ENCODE measurements around the gene KIRREL3.
A peak's percentile ranks its signal among the peaks of the same experiment; 100 is the strongest.

The KIRREL3 gene

GRCh38 chr11:127000291-127000968, at the start of gene KIRREL3:
TSS of gene KIRREL3 (minus strand) at chr11:127000770.
- peak; percentile 72 for DNase-seq (ENCODE audit: low spot score)

- DNase-seq (ENCODE audit: low spot score), result no peak
These were observed 49.6 kb upstream of the KIRREL3 start for GRCh38 chr11:127050186-127050585.

- no peak for DNase-seq (ENCODE audit: low spot score)
These were observed 48.9 kb upstream of the KIRREL3 start for GRCh38 chr11:127049486-127049885.

GRCh38 chr11:127044535-127044934, 44.0 kb upstream of the KIRREL3 start:
- DNase-seq (ENCODE audit: low spot score), result no peak

GRCh38 chr11:127042445-127042844, 41.9 kb upstream of the KIRREL3 start:
- peak; percentile 87 for DNase-seq (ENCODE audit: low spot score)

- DNase-seq (ENCODE audit: low spot score), result peak; percentile 40
These were observed 39.0 kb upstream of the KIRREL3 start for GRCh38 chr11:127039591-127039990.

GRCh38 chr11:127037596-127037995, 37.0 kb upstream of the KIRREL3 start:
- DNase-seq (ENCODE audit: low spot score), result no peak

GRCh38 chr11:127037001-127037400, 36.4 kb upstream of the KIRREL3 start:
- no peak for DNase-seq (ENCODE audit: low spot score)

GRCh38 chr11:127035824-127036223, 35.3 kb upstream of the KIRREL3 start:
- no peak for DNase-seq (ENCODE audit: low spot score)

GRCh38 chr11:127034973-127035372, 34.4 kb upstream of the KIRREL3 start:
- DNase-seq (ENCODE audit: low spot score), result no peak

GRCh38 chr11:127028648-127029047, 28.1 kb upstream of the KIRREL3 start:
- DNase-seq (ENCODE audit: low spot score), result no peak

- DNase-seq (ENCODE audit: low spot score), result no peak
These were observed 27.2 kb upstream of the KIRREL3 start for GRCh38 chr11:127027789-127028188.

GRCh38 chr11:127027000-127027399, 26.4 kb upstream of the KIRREL3 start:
- no peak for DNase-seq (ENCODE audit: low spot score)

- no peak for DNase-seq (ENCODE audit: low spot score)
These were observed 23.4 kb upstream of the KIRREL3 start for GRCh38 chr11:127023991-127024390.

GRCh38 chr11:127018683-127019279, 18.2 kb upstream of the KIRREL3 start:
- DNase-seq (ENCODE audit: low spot score), result no peak

GRCh38 chr11:127017482-127017881, 16.9 kb upstream of the KIRREL3 start:
- peak; percentile 93 for DNase-seq (ENCODE audit: low spot score)

GRCh38 chr11:127013550-127013949, 13.0 kb upstream of the KIRREL3 start:
- DNase-seq (ENCODE audit: low spot score), result no peak

GRCh38 chr11:127006311-127006710, 5.7 kb upstream of the KIRREL3 start:
- peak; percentile 46 for DNase-seq (ENCODE audit: low spot score)

- DNase-seq (ENCODE audit: low spot score), result peak; percentile 68
These were observed 2.9 kb upstream of the KIRREL3 start for GRCh38 chr11:127003260-127003981.

GRCh38 chr11:127002669-127003259, 2.2 kb upstream of the KIRREL3 start:
- no peak for DNase-seq (ENCODE audit: low spot score)

- DNase-seq (ENCODE audit: low spot score), result no peak
These were observed 411 bp upstream of the KIRREL3 start for GRCh38 chr11:127000981-127001380.

- DNase-seq (ENCODE audit: low spot score), result no peak
These were observed 1.2 kb downstream of the KIRREL3 start for GRCh38 chr11:126999366-126999765.

GRCh38 chr11:126997641-126998040, 2.9 kb downstream of the KIRREL3 start:
- no peak for DNase-seq (ENCODE audit: low spot score)

Data from AG08395 (cell line).